Neuronal stem cell (in vitro differentiated cells): ENCODE measurements around the gene APOBEC4.

ENCODE experiments used
- DNase-seq: peaks from one replicate; pipeline ENCODE4 v3.0.0-alpha.2; 2013; ENCODE audit warnings: low spot score
- H2AFZ ChIP-seq: one replicate; pipeline ENCODE4 v1.6.1; 2013; ENCODE audit warnings: mild to moderate bottlenecking, low read length, inconsistent platforms
- H2AK5ac ChIP-seq: 2 replicates; pipeline ENCODE4 v1.6.1; 2013; ENCODE audit warnings: low read depth, mild to moderate bottlenecking, inconsistent platforms, low read length, moderate library complexity, mixed read lengths
- H2BK120ac ChIP-seq: 2 replicates; pipeline ENCODE4 v1.6.1; 2013; ENCODE audit warnings: low read depth, mild to moderate bottlenecking, inconsistent platforms, low read length, moderate library complexity, mixed read lengths
- H2BK12ac ChIP-seq: one replicate; pipeline ENCODE4 v1.6.1; 2013; ENCODE audit warnings: low read length, inconsistent platforms
- H2BK15ac ChIP-seq: 2 replicates; pipeline ENCODE4 v1.6.1; 2013; ENCODE audit warnings: mild to moderate bottlenecking, low read length, inconsistent platforms, mixed read lengths
- H2BK5ac ChIP-seq: one replicate; pipeline ENCODE4 v1.6.1; 2013; ENCODE audit warnings: inconsistent platforms, mild to moderate bottlenecking, low read length, moderate library complexity
- H3K14ac ChIP-seq: one replicate; pipeline ENCODE4 v1.6.1; 2013; ENCODE audit warnings: low read length, inconsistent platforms
- H3K18ac ChIP-seq: 2 replicates; pipeline ENCODE4 v1.6.1; 2013; ENCODE audit warnings: low read length, inconsistent platforms
- H3K23ac ChIP-seq: 2 replicates; pipeline ENCODE4 v1.6.1; 2013; ENCODE audit warnings: low read depth, mild to moderate bottlenecking, mixed read lengths, low read length, inconsistent platforms; ENCODE audit not compliant: poor library complexity
- H3K27ac ChIP-seq: replicated peaks from 3 replicates; pipeline ENCODE4 v1.5.1; 2013; ENCODE audit warnings: low read length, inconsistent platforms
- H3K27me3 ChIP-seq, 3 experiments: 2 replicates each; pipeline ENCODE4 v1.6.1; 2013; ENCODE audit warnings: low read length in 3 of 3, mild to moderate bottlenecking in 2 of 3, inconsistent platforms in 1 of 3, low read depth in 1 of 3, mixed read lengths in 1 of 3, moderate library complexity in 1 of 3; ENCODE audit not compliant: control insufficient read depth in 3 of 3, insufficient read depth in 3 of 3
- H3K36me3 ChIP-seq, 2 donors: replicated peaks in 1 of 2; 2 replicates each; pipeline ENCODE4 v1.6.1; 2013; ENCODE audit warnings: low read length in 2 of 2; ENCODE audit not compliant: control insufficient read depth in 2 of 2, insufficient read depth in 2 of 2
- H3K4ac ChIP-seq: 2 replicates; pipeline ENCODE4 v1.6.1; 2013; ENCODE audit warnings: inconsistent platforms, mild to moderate bottlenecking, low read length, moderate library complexity
- H3K4me1 ChIP-seq, 2 donors: 1 replicate in 1 of 2; 2 replicates in 1 of 2; pipeline ENCODE4 v1.6.1; 2013; ENCODE audit warnings: low read length in 2 of 2, low read depth in 1 of 2; ENCODE audit not compliant: control insufficient read depth in 2 of 2, insufficient read depth in 1 of 2
- H3K4me2 ChIP-seq: one replicate; pipeline ENCODE4 v1.6.1; 2013; ENCODE audit warnings: mild to moderate bottlenecking, low read length, inconsistent platforms; ENCODE audit not compliant: insufficient read depth, poor library complexity, severe bottlenecking
- H3K4me3 ChIP-seq, 2 donors: 2 replicates each; pipeline ENCODE4 v1.5.1; 2013; ENCODE audit warnings: low read length in 2 of 2, mild to moderate bottlenecking in 2 of 2, inconsistent platforms in 1 of 2, moderate library complexity in 1 of 2
- H3K79me1 ChIP-seq: one replicate; pipeline ENCODE4 v1.6.1; 2013; ENCODE audit warnings: low read depth, mild to moderate bottlenecking, inconsistent platforms, low read length, moderate library complexity
- H3K9ac ChIP-seq: one replicate; pipeline ENCODE4 v1.6.1; 2013; ENCODE audit warnings: mild to moderate bottlenecking, low read depth, low read length, inconsistent platforms; ENCODE audit not compliant: poor library complexity
- H3K9me3 ChIP-seq, 2 donors: replicated peaks in 1 of 2; 2 replicates each; pipeline versions ENCODE3 to v1.6.1; 2013; ENCODE audit warnings: low read length in 2 of 2, mild to moderate bottlenecking in 2 of 2, inconsistent platforms in 1 of 2, low read depth in 1 of 2, mixed read lengths in 1 of 2, moderate library complexity in 1 of 2; ENCODE audit not compliant: control insufficient read depth in 2 of 2, insufficient read depth in 1 of 2
- H4K8ac ChIP-seq: one replicate; pipeline ENCODE4 v1.6.1; 2013; ENCODE audit warnings: low read depth, mild to moderate bottlenecking, inconsistent platforms, low read length, moderate library complexity
- H4K91ac ChIP-seq: one replicate; pipeline ENCODE4 v1.6.1; 2013; ENCODE audit warnings: low read length, low read depth, mild to moderate bottlenecking, inconsistent platforms; ENCODE audit not compliant: poor library complexity
- whole genome bisulfite sequencing, 2 donors: extraction: QIAGEN DNeasy Blood & Tissue Kit; methylation state at CpG; one replicate each; pipeline ENCODE4 v1.1.7; 2013; ENCODE audit warnings: missing lambda C conversion rate in 2 of 2, mixed read lengths in 1 of 2; ENCODE audit not compliant: insufficient read length in 2 of 2, insufficient replicate concordance in 1 of 2; ENCODE audit errors: extremely low coverage in 2 of 2; 5-methylcytosine and 5-hydroxymethylcytosine counted together

Gene APOBEC4

DNA sequence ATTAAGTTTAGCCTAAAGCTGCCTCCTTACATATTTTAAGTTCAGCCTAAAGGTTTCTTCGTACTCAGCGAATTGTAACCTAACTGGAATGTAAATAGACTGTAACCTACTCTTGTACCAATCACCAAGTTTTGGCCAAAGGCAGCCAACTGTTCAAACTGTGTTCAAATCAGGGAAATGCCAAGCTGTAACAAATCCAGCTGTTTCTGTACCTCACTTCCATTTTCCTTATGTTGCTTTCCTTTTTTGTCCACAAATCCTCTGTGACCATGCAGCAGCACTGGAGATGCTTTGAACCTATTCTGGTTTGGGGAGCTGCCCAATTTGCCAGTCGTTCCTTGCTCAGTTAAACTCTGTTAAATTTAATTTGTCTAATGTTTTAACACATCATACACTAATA, 3.2 kb upstream of the APOBEC4 start:
- Histone ChIP-seq H3K4me2 (no peak overlapping the region), H3K4ac (no peak overlapping the region), H3K27ac (no peak overlapping the region), H3K18ac (no peak overlapping the region), H3K14ac (no peak overlapping the region), H3K4me3 (no peak overlapping the region), H2BK120ac (no peak overlapping the region), H4K91ac (no peak overlapping the region), H3K9me3 (no peaks in the 10 kb centered on the region), H2BK12ac (peak overlapping the region; percentile 46), H3K79me1 (no peaks in the 10 kb centered on the region), H2AFZ (no peak overlapping the region), H2AK5ac (no peak overlapping the region), H3K36me3 (no peaks in the 10 kb centered on the region), H4K8ac (no peak overlapping the region), H2BK5ac (no peak overlapping the region), H3K23ac (no peak overlapping the region), H2BK15ac (no peak overlapping the region), H3K4me1 (peaks cover 2 to 4% of the 10 kb centered on the region in 2 donors), H3K9ac (no peak overlapping the region), H3K27me3 (no peaks in the 10 kb centered on the region)
- WGBS, 2 donors, result no CpG with 5 or more reads among the region's 3 CpGs
- no peak for DNase-seq

GRCh38 chr1:183655562-183656075, 2.5 kb upstream of the APOBEC4 start:
- Histone ChIP-seq H2BK12ac (no peak overlapping the region), H3K14ac (no peak overlapping the region), H4K8ac (no peak overlapping the region), H3K18ac (no peak overlapping the region), H3K4me2 (no peak overlapping the region), H2BK15ac (no peak overlapping the region), H2AFZ (peak overlapping the region; percentile 73), H3K4me3 (no peak overlapping the region), H3K27me3 (no peaks in the 10 kb centered on the region), H2BK120ac (no peak overlapping the region), H3K4me1 (peaks cover 2 to 4% of the 10 kb centered on the region in 2 donors), H3K9me3 (no peaks in the 10 kb centered on the region), H3K4ac (no peak overlapping the region), H4K91ac (no peak overlapping the region), H3K9ac (no peak overlapping the region), H3K27ac (no peak overlapping the region), H3K23ac (no peak overlapping the region), H2AK5ac (no peak overlapping the region), H3K36me3 (no peaks in the 10 kb centered on the region), H3K79me1 (no peaks in the 10 kb centered on the region), H2BK5ac (no peak overlapping the region)
- DNase-seq, result peak; percentile 80
- no CpG with 5 or more reads among the region's 4 CpGs for WGBS, 2 donors

GRCh38 chr1:183654706-183655105, 1.6 kb upstream of the APOBEC4 start:
- no peak overlapping the region for H4K8ac ChIP-seq
- H3K4me1 ChIP-seq, result peaks cover 2 to 4% of the 10 kb centered on the region in 2 donors
- H3K9me3 ChIP-seq, result no peaks in the 10 kb centered on the region
- H2BK120ac ChIP-seq, result no peak overlapping the region
- H3K18ac ChIP-seq, result no peak overlapping the region
- DNase-seq, result no peak
- no peak overlapping the region for H3K23ac ChIP-seq
- no peaks in the 10 kb centered on the region for H3K36me3 ChIP-seq
- no peak overlapping the region for H2BK15ac ChIP-seq
- H3K14ac ChIP-seq, result no peak overlapping the region
- H3K4me2 ChIP-seq, result no peak overlapping the region
- no peak overlapping the region for H2BK12ac ChIP-seq
- H3K4me3 ChIP-seq, result no peak overlapping the region
- H2AFZ ChIP-seq, result no peak overlapping the region
- H2AK5ac ChIP-seq, result no peak overlapping the region
- no peaks in the 10 kb centered on the region for H3K79me1 ChIP-seq
- no peak overlapping the region for H3K27ac ChIP-seq
- no peaks in the 10 kb centered on the region for H3K27me3 ChIP-seq
- no peak overlapping the region for H2BK5ac ChIP-seq
- H4K91ac ChIP-seq, result no peak overlapping the region
- no peak overlapping the region for H3K9ac ChIP-seq
- H3K4ac ChIP-seq, result no peak overlapping the region

DNA sequence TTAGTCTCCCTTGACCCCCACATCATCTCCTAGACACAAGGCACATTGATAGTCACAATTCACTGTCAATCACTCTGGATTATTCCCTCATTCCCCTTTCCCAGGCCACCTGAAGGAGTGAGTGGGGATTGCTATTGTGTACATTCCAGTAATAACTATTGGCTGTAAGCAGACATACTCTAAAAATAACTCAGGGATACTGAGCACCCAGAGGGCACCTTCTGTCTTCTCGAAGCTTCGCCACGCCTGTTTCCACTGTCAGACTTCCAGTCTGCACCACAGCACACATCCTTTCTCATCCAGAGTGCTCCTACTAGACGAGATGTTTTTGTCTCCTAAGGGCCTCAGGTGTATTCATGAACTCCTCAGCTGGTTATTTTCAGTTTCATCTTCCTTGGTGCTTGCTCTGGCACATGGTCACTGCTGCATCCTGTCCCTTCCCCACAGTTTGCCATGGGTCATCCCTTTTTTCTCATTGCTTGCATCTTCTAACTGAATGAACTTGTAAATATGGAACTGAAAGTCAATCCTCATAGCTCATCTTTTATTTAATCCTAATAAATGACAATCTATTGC, 848 bp upstream of the APOBEC4 start:
- Histone ChIP-seq H3K4me1 (peaks cover 2 to 4% of the 10 kb centered on the region in 2 donors), H2BK15ac (no peak overlapping the region), H4K8ac (no peak overlapping the region), H3K4me3 (no peak overlapping the region), H3K9ac (no peak overlapping the region), H4K91ac (no peak overlapping the region), H2AK5ac (no peak overlapping the region), H3K23ac (no peak overlapping the region), H2BK5ac (no peak overlapping the region), H2BK12ac (no peak overlapping the region), H3K36me3 (no peaks in the 10 kb centered on the region), H3K9me3 (no peaks in the 10 kb centered on the region), H3K14ac (no peak overlapping the region), H3K79me1 (no peaks in the 10 kb centered on the region), H3K4ac (no peak overlapping the region), H2AFZ (no peak overlapping the region), H2BK120ac (no peak overlapping the region), H3K18ac (no peak overlapping the region), H3K27ac (no peak overlapping the region), H3K27me3 (no peaks in the 10 kb centered on the region), H3K4me2 (no peak overlapping the region)
- no peak for DNase-seq
- WGBS, 2 donors, result no CpG with 5 or more reads among the region's 4 CpGs
